ENCODE results near the gene ZNF691.
"Not testable (repeated sequence)": the region's sequence is repeated elsewhere in the genome, so short reads cannot be mapped to it uniquely, and the experiment has no call there.

Gene ZNF691, protein sequence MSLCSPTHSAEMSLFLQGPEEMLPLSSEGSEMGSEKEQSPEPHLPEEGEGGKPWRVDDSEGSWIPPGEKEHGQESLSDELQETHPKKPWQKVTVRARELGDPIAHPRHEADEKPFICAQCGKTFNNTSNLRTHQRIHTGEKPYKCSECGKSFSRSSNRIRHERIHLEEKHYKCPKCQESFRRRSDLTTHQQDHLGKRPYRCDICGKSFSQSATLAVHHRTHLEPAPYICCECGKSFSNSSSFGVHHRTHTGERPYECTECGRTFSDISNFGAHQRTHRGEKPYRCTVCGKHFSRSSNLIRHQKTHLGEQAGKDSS

DNA sequence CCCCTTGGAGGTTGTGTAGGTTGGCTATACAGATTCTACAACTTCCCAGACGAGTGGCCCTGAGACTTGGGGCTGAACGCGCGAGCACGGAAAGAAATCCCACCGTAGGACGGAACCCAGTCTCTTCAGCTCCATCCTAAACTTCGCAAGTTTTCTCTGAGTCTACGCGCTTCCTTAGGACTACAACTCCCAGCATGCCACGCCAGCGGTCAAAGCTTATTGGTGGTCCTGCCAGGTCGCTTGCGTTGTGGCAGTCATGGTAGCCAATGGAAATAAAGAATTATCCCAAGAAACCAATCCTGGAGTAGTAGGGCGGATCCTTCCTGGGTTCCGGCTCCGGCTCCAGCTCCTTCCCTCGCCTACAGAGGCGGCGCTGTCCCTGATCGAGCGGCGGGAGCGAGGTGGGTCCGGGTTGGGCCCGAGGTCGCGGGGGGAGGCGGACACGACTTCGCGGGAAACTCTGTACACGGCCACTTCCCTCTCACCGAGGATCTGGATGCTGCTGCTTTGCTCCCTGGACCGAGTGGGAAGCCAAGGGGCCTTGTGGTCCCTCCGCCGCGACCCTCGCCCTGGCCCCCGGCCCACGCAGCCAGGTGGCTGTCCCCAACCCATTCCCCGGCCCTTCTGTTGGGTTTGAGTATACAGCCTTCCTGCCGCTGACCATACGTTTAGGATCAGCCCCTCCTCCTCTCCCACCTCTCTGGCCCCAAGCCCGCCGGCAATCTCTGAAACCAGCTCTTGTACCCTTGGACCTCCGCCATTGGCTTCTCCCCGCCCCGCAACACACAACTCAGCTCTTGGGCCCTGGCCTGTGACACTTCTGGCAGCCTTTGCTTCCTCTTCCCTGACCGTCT is at the start of gene ZNF691:
ZNF691 (plus strand) TSS at position 357 of the 854 bp plus-strand sequence. CDS start 3,046 bp downstream, outside the sequence.
- DNase-seq (ENCODE audit: extremely low read depth in 1 of 2, low read depth in 1 of 2) = peak; percentile 74 to 90

DNA sequence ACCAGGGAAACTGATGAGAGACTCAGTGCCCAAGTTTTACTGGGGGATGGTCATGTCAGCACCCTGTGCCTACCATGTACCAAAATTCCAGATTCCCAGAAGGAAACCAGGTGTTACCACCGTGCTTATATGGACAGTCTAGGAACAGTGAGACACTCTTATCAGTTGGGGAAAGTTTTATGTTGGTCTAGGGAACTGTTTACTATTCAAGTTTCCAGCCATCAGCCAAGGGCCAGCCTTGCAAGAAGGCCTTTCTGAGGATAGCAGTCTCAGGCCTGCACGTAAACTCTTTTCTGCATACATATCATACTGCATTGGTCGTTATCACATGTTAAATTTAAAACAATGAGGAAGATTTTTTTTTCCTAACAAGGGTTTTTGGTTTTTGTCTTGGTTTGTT is 49.0 kb upstream of the ZNF691 start:
- DNase-seq (ENCODE audit: extremely low read depth in 1 of 2, low read depth in 1 of 2) = no peak

DNA sequence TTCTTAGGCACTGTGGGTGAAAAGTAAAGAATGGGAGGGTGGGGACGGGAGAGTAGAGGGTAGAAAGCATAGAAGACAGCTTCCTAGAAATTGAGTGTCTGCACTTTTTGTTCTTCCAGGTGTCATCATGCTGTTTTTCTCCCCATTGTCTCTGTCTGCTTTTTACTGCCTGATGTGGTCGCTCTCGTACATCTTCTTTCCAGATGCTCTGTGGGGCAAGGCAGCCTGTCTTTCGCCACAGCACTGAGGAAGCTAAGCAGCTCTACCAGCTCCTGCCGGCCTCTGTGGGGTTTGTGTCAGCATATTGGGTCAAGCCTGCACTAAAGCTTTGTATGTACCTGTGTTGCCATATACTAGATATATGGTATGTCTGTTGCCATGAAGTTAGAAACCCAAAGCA is 48.4 kb upstream of the ZNF691 start:
- no peak for DNase-seq (ENCODE audit: extremely low read depth in 1 of 2, low read depth in 1 of 2)

DNA sequence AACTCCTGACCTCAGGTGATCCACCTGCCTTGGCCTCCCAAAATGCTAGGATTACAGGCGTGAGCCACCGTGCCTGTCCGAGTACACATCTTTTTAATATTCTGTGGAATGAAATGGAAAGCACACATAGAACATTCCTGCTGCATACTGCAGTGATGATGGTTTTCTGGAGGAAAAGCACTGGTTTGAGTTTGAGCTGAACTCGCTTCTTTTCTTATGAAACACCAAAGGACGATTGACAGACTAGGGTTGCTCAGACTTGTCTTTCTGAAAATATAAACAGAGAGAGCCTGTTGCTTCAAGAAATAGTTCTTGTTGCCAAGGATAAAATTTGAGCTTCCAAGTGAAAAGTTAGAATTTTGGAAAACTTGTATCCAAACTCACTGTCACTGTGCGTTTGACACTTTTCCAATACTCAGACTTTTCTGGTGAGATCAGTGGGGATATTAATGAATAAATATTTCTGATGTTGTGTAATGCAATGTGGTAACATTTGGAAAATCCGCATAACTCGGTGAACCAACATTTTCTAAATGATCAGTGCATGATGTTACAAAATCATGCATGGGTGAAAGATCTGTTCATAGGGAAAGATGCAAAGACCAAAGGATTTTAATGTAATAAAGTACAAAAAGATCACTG is 44.5 kb upstream of the ZNF691 start:
- no peak for DNase-seq (ENCODE audit: extremely low read depth in 1 of 2, low read depth in 1 of 2)

DNA sequence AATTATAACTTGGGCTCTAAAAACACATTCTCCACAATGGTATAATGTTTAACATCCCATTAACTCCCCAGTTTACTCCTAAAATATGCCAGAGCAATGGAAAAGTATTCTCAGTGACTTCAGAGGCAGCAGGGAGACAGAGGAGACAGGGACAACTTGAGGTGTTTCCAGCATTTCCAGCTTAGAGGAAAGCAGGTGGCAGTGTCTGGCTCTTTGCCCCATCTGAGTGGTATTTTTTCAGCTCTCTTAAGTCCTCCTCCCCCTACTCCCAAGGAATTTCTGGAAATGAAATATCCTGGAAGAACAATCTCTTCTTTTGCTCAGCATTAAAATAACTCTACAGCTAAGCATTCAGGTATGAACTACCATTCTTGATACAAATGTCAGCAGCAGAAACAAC is 40.2 kb upstream of the ZNF691 start:
- DNase-seq (ENCODE audit: extremely low read depth in 1 of 2, low read depth in 1 of 2) = no peak

DNA sequence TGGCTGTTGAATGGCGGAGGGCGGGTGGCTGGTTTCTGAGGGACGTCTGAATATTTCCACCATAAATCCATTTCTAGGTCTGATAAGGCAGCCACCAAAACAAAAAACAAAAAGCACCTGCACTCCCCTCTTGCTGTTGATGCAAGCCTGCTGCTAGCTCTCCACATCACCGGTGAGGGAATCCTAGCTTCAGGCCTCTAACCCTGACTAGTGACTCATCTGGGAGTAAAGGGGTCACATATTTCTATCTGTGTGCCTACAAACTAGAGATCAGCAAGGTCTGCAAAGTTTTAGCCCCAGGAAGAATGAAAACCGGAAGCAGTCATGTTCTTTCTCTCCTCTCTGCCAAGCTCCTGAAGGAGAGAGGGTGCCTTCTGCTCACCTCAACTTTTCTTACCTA is 39.8 kb upstream of the ZNF691 start:
- no peak for DNase-seq (ENCODE audit: extremely low read depth in 1 of 2, low read depth in 1 of 2)

DNA sequence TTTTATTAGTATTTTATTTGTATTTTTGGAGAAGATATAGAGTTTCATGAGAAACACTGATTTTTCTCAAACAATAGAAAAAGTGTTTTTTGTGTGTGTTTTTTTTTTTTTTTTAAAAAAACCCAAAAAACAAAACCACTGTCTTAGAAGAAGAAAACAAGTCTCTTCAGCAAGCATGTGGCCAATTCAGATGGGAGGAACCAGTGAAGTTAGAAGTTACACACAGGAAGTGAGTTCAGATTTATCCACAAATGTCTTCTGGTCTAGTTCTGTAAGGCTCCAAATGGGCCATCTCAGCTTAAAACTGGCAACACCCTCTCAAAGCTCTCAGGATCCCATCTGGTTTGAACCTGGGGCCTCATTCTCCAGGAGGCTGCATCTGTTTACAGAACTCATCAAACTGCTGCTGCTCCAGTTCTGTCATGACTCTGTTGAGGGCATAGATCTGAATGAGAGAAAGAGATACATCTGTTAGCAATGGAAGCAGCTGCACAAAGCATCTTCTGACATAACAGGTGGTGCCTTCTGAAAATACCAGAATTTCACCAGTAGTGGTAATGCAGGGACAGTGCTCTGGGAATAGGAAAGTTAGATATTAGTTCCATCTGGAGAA is 39.3 kb upstream of the ZNF691 start:
- no peak for DNase-seq (ENCODE audit: extremely low read depth in 1 of 2, low read depth in 1 of 2)

DNA sequence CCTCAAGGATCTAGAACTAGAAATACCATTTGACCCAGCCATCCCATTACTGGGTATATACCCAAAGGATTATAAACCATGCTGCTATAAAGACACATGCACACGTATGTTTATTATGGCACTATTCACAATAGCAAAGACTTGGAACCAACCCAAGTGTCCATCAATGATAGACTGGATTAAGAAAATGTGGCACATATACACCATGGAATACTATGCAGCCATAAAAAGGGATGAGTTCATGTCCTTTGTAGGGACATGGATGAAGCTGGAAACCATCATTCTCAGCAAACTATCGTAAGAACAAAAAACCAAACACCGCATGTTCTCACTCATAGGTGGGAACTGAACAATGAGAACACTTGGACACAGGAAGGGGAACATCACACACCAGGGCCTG is 31.6 kb upstream of the ZNF691 start:
- DNase-seq (ENCODE audit: extremely low read depth in 1 of 2, low read depth in 1 of 2) = not testable (repeated sequence)

DNA sequence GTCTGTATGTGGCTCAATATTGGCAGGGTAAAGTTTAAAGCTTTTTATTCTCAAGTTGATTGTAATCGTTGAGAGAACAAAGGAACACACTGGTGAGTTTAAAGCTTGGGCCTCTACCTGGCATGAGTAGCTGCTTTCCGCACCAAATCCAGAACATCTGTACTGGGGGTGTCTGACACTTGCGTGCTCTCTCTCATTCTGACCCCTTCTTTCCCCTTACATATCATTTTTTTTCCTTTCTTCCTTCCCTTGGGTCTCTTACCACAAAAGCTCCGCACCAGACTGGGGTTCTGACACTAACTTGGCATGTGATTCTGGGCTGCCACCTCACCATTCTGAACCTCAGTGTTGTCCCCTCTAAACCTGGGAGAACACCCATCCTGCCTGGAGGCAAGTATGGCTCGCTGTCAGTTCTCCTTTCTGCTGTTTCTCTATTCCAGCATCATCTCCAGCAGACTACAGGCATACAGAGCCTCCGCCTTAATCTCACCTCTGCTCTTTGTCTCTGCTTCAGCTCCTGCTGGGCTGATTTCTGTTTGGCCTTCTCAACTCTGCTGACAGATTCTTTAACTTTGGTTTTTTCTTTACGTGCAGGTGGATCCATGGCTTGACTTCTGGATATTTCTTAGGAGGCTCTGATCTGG is 30.4 kb upstream of the ZNF691 start:
- peak in 1 of 2 donors; percentile 5 for DNase-seq (ENCODE audit: extremely low read depth in 1 of 2, low read depth in 1 of 2)

DNA sequence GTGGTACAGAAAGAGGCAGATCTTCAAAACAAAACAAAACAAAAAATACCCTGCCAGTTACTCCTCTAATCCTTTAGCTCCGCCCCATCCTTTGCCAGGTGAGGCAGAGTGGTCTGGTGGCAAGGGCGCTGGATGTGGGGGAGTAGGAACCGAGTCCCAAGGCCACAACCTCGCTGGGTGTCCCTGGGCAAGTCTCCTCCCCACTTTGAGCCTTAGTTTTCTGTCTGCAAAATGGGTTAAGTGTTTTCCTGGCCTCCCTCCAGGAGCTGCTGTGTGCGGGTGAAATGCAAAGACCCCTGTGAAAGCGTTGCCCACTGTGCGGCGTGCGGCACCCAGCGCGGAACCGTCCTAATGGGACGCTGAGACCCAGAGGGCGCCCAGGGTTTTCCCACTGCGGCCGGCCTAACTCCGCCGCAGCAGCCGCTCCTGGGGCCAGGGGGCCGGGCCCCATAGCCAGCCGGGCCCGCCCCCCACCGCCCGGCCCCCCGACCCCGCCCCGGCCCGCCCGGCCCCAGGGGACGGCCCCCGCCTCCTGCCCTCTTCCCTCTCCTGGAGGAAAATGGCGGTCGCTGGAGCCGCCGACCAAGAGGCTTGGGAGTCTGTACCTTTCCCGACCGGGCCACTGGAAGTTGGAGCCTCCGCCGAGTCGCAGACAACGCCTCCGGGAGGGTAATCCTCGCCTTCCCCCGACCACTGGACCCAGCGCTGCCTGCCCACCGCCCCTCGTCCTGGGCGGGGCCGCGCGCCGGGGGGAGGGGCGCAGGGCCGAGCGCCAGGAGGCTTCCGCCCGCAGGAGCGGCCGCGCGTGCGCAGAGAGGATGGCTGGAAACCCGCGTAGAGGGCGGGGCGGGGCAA is 29.6 kb upstream of the ZNF691 start, which contains the start of the genes ERMAP and SVBP:
ERMAP (plus strand) TSS at position 538 of the 855 bp plus-strand sequence. CDS start 13,327 bp downstream, outside the sequence.
SVBP (minus strand) TSS at position 813 of the 855 bp plus-strand sequence. CDS start 853 bp downstream, outside the sequence.
- DNase-seq (ENCODE audit: extremely low read depth in 1 of 2, low read depth in 1 of 2) = peak; percentile 87 to 91

DNA sequence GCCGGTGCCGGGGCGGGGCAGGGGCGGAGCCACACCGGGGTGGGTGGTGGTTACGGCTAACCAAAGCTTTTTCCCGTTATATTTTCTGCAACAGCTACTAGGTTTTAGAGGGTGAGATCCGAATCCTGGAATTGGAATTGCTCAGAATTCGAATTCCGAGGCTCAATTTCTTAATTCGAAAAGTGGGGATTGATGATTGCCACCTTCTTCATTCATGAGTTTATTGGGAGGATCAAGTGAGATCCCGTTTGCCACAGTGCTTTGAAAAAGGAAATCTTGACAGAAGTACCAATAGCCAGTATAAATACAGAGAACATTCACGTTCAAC is 29.0 kb upstream of the ZNF691 start:
- DNase-seq (ENCODE audit: extremely low read depth in 1 of 2, low read depth in 1 of 2) = no peak

DNA sequence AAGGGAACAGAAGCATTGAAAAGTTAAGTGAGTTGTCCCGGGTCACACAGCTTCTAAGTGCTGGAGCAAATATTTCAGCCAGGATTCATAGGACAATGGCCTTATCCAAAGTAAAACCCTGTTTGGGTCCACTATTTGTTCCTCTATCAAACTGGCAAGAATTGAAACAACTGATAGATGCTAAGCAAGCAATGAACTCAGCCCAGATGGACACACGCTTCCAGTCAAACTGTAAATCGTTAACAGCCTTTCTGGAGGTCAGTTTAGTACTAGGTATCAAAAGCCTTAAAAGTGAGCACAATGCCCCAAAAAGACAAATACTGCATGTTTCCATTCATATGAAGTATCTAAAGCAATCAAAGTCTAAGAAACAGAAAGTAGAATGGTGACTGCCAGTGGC is 28.4 kb upstream of the ZNF691 start:
- DNase-seq (ENCODE audit: extremely low read depth in 1 of 2, low read depth in 1 of 2) = no peak

DNA sequence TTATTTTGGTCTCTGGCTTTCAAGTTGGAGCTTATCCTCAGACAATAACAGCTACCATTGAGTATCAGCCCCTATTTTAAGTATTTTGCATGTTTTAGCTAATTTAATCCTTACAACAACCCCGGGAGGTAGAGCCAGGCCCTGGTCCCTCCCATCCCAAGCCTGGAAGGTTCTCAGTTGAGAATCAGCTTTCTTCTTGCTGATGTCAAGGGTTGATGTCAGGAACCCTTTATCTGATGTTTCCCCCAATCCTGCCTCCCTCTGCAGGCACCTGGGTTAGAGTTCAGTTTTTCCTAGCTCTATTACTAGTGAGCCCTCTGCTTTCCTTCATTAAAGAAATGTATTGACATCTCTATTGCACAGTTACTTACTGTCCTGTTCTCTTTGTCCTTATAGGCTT is 25.6 kb upstream of the ZNF691 start:
- DNase-seq (ENCODE audit: extremely low read depth in 1 of 2, low read depth in 1 of 2) = no peak

DNA sequence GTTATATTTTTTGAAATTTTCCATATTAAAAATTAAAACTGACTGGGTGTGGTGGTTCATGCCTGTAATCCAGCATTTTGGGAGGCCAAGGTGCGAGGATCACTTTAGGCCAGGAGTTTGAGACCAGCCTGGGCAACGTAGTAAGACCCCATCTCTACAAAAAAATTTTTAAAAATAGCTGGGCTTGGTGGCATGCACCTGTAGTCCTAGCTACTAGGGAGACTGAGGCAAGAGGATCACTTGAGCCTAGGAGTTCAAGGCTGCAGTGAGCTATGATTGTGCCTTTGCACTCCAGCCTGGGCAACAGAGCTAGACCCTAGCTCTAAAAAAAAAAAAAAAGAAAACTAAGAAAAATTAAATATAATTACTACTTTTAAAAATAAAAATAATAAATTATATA is 24.7 kb upstream of the ZNF691 start:
- DNase-seq (ENCODE audit: extremely low read depth in 1 of 2, low read depth in 1 of 2) = no peak

DNA sequence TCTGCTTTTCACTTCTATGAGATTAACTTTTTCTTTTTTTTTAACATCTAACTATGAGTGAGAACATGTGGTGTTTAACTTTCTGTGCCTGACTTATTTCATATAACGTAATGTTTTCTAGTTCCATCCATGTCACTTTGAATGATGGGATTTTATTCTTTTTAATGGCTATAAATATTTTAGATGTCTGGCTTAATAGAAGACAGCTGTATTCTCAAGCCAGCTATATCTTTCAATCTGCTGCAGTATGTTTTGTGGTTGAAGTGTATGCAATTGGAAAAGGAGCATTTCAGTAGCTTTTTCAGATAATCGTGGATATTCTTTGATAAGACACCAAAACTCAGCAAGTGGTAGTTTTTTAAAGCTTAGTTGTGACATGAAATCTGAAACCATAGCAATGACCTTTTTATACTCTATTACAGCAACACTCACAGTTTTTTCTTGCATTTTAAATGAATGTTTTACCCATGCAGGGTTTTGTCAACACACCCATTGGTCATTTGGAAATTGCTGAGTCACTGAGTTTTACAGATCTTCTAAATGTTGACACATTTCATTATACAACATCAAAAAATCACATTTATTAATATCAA is 23.5 kb upstream of the ZNF691 start:
- no peak for DNase-seq (ENCODE audit: extremely low read depth in 1 of 2, low read depth in 1 of 2)

DNA sequence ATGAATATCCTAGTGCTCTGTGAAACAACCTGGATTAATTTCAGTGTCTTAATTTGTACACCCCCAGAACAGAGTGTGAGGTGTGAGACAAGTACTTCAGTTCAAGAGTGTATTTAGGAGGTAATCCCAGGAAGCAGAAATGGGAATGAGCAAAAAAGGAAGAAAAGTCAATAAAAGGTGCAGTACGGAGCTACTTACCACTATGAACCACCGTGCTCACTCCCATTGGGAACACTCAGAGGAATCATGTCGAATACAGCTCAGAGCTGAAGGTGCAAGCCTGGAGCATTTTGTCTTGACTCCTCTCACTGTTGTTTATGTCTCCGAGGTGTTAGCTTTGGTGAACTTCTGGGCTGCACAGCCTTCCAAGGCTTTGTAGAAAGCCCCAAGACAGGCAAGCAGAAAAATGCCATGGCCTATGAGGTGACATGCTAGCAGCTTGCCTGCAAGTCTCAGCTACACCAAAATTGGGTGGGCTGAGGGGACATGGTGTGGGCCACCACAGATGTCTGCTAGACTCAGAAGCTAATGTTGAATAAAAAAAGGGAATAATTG is 21.9 kb upstream of the ZNF691 start:
- DNase-seq (ENCODE audit: extremely low read depth in 1 of 2, low read depth in 1 of 2) = no peak

DNA sequence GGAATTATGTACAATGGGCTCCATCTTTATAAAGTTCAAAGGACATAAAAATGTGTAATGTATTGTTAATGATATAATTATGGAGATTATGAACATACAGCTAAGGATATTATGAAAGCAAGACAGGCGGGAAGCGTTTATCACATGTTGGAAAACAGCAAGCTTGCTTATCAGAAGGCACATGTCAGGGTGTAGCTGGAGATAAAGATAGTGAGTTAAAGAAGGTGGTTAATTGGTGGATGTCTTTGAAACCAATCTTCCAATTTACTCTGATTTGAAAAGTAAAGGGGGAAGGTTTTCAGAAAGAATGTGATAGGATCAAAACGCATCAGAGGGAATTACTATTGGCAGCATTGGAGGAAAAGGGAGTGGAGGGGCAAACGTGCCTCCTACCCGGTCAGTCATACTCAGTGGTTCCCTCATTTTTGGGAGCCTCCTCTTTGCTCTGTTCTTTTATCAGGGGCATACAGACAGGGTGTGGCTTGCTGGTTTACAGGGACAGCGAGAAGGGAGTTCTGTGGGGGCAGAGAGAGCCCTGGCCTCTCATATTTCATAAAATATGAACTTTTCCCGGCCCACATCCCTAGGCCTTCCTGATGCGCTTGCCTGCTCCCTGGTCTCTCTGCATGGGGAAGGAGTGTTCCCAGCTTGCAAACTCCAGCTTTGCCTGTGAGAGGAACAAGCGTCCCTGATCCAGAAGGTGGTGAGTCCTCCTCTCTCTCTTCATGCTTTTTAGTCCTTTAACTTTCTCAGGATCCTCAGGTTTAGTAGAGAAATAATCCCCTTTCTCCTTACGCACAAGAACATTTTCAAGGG is 21.2 kb upstream of the ZNF691 start:
- DNase-seq (ENCODE audit: extremely low read depth in 1 of 2, low read depth in 1 of 2) = no peak

DNA sequence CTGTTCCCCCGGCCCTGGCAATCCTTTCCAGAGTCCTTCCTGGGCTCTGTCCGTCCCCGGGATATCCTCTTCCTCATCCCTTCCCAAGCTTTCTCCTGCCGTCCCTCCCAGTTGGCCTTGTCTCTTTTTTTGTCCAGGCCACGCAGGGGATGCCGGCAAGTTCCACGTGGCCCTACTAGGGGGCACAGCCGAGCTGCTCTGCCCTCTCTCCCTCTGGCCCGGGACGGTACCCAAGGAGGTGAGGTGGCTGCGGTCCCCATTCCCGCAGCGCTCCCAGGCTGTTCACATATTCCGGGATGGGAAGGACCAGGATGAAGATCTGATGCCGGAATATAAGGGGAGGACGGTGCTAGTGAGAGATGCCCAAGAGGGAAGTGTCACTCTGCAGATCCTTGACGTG is 15.8 kb upstream of the ZNF691 start:
- DNase-seq (ENCODE audit: extremely low read depth in 1 of 2, low read depth in 1 of 2) = no peak

Data from stimulated activated CD8-positive, alpha-beta memory T cell treated with anti-CD3 and anti-CD28 coated beads, Interleukin-7, amount 100 ng/mL, for 48 hours (primary cell).